Astrocyte (in vitro differentiated cells and primary cell): ENCODE measurements around the gene ITGA3. TPM values are rescaled to one million over a fixed set of nuclear protein-coding genes. Genes with fewer than 3 reads are reported as not detected.
A peak's percentile ranks its signal among the peaks of the same experiment; 100 is the strongest.

Source experiments
- DNase-seq: peaks from one replicate; pipeline ENCODE4 v3.0.0-alpha.2; 2010; ENCODE audit warnings: low read depth
- FAIRE-seq: peaks from 2 replicates; lab custom pipeline; 2011; peaks lifted over from hg19 to GRCh38; lab: Jason Lieb, UNC
- H2AFZ ChIP-seq: 2 replicates; pipeline ENCODE4 v1.6.0; 2012; ENCODE audit warnings: low read depth, low read length, inconsistent platforms
- H3K27ac ChIP-seq: 2 replicates; pipeline ENCODE4 v1.5.1; 2011; ENCODE audit warnings: low read depth, low read length, inconsistent platforms
- H3K27me3 ChIP-seq: 2 replicates; pipeline ENCODE4 v1.6.0; 2011; ENCODE audit warnings: low read length, inconsistent platforms; ENCODE audit not compliant: insufficient read depth
- H3K36me3 ChIP-seq: 2 replicates; pipeline ENCODE4 v1.5.1; 2011; ENCODE audit warnings: low read length, inconsistent platforms; ENCODE audit not compliant: insufficient read depth
- H3K4me1 ChIP-seq: 2 replicates; pipeline ENCODE4 v1.5.1; 2011; ENCODE audit warnings: low read length, inconsistent platforms; ENCODE audit not compliant: insufficient read depth
- H3K4me2 ChIP-seq: 2 replicates; pipeline ENCODE4 v1.6.0; 2012; ENCODE audit warnings: low read length, inconsistent platforms
- H3K4me3 ChIP-seq: 2 replicates; pipeline ENCODE4 v1.5.1; 2011; ENCODE audit warnings: low read depth, mild to moderate bottlenecking, low read length, inconsistent platforms; ENCODE audit not compliant: insufficient read depth
- H3K79me2 ChIP-seq: 2 replicates; pipeline ENCODE4 v1.6.0; 2012; ENCODE audit warnings: mild to moderate bottlenecking, low read length, inconsistent platforms; ENCODE audit not compliant: insufficient read depth
- H3K9ac ChIP-seq: 2 replicates; pipeline ENCODE4 v1.6.0; 2012; ENCODE audit warnings: mild to moderate bottlenecking, low read length, inconsistent platforms
- H3K9me3 ChIP-seq: 2 replicates; pipeline ENCODE4 v1.5.1; 2012; ENCODE audit warnings: low read depth, mild to moderate bottlenecking, low read length, inconsistent platforms; ENCODE audit not compliant: insufficient read depth
- H4K20me1 ChIP-seq: 2 replicates; pipeline ENCODE4 v1.6.0; 2012; ENCODE audit warnings: low read length, inconsistent platforms; ENCODE audit not compliant: insufficient read depth
- H3K27ac Mint-ChIP-seq: one replicate; pipeline ENCODE4 v1.8.0; 2021; ENCODE audit warnings: mild to moderate bottlenecking, mixed read lengths; ENCODE audit not compliant: unreplicated experiment
- H3K27me3 Mint-ChIP-seq: one replicate; pipeline ENCODE4 v1.8.0; 2021; ENCODE audit warnings: low read depth, mixed read lengths; ENCODE audit not compliant: unreplicated experiment
- H3K36me3 Mint-ChIP-seq: one replicate; pipeline ENCODE4 v1.8.0; 2021; ENCODE audit warnings: low read depth, mixed read lengths; ENCODE audit not compliant: unreplicated experiment
- H3K4me1 Mint-ChIP-seq: one replicate; pipeline ENCODE4 v1.8.0; 2021; ENCODE audit warnings: low read depth, mixed read lengths; ENCODE audit not compliant: unreplicated experiment
- H3K4me3 Mint-ChIP-seq: one replicate; pipeline ENCODE4 v1.8.0; 2021; ENCODE audit warnings: mild to moderate bottlenecking, moderate library complexity, mixed read lengths; ENCODE audit not compliant: unreplicated experiment
- H3K9me3 Mint-ChIP-seq: one replicate; pipeline ENCODE4 v1.8.0; 2021; ENCODE audit warnings: mild to moderate bottlenecking, mixed read lengths; ENCODE audit not compliant: unreplicated experiment
- EZH2 ChIP-seq: IDR thresholded peaks from 2 replicates; pipeline ENCODE4 v1.6.1; 2012; ENCODE audit warnings: mild to moderate bottlenecking, low read length, inconsistent platforms; ENCODE audit not compliant: insufficient read depth
- total RNA-seq: library from RNA; stranded (reverse); gene quantifications from 2 replicates; pipeline ENCODE4 v1.2.1, GENCODE V29; 2021
- TF ChIP-seq, protein P1 (sequence below): IDR thresholded peaks from 2 replicates; pipeline ENCODE4 v1.5.1; 2011; ENCODE audit warnings: low read depth, mild to moderate bottlenecking, inconsistent platforms, low read length, moderate library complexity; ENCODE audit not compliant: insufficient read depth

ITGA3 gene
- total RNA-seq, 1 donor from 2014 or later = 319 TPM

GRCh38 chr17:50130559-50131305 is 74.8 kb downstream of the ITGA3 start:
- H3K9me3 ChIP-seq = no peaks in the 10 kb centered on the region
- H3K9ac ChIP-seq = peak overlapping the region; percentile 6
- no peak for TF ChIP-seq EZH2
- TF ChIP-seq, protein P1, sequence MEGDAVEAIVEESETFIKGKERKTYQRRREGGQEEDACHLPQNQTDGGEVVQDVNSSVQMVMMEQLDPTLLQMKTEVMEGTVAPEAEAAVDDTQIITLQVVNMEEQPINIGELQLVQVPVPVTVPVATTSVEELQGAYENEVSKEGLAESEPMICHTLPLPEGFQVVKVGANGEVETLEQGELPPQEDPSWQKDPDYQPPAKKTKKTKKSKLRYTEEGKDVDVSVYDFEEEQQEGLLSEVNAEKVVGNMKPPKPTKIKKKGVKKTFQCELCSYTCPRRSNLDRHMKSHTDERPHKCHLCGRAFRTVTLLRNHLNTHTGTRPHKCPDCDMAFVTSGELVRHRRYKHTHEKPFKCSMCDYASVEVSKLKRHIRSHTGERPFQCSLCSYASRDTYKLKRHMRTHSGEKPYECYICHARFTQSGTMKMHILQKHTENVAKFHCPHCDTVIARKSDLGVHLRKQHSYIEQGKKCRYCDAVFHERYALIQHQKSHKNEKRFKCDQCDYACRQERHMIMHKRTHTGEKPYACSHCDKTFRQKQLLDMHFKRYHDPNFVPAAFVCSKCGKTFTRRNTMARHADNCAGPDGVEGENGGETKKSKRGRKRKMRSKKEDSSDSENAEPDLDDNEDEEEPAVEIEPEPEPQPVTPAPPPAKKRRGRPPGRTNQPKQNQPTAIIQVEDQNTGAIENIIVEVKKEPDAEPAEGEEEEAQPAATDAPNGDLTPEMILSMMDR = no peak
- H3K4me1 ChIP-seq = peaks cover 17% of the 10 kb centered on the region
- DNase-seq (no peak), FAIRE-seq (no peak)
- no peak overlapping the region for H2AFZ ChIP-seq
- no peak overlapping the region for H3K27ac ChIP-seq
- Mint-ChIP-seq H3K27ac (peak overlapping the region; percentile 62), H3K4me3 (peak overlapping the region; percentile 73), H3K36me3 (no peaks in the 10 kb centered on the region), H3K27me3 (no peaks in the 10 kb centered on the region), H3K4me1 (peaks cover 23% of the 10 kb centered on the region), H3K9me3 (no peaks in the 10 kb centered on the region)
- peak overlapping the region; percentile 95 for H3K4me2 ChIP-seq
- peaks cover 35% of the 10 kb centered on the region for H4K20me1 ChIP-seq
- H3K27me3 ChIP-seq = no peaks in the 10 kb centered on the region
- H3K79me2 ChIP-seq = peaks cover 5% of the 10 kb centered on the region
- peaks cover 2% of the 10 kb centered on the region for H3K36me3 ChIP-seq
- no peak overlapping the region for H3K4me3 ChIP-seq

GRCh38 chr17:50132104-50132794 is 76.3 kb downstream of the ITGA3 start:
- TF ChIP-seq EZH2 = no peak
- TF ChIP-seq, protein P1 = no peak
- Histone ChIP-seq H3K4me1 (peaks cover 17% of the 10 kb centered on the region), H3K36me3 (peaks cover 5% of the 10 kb centered on the region), H3K9me3 (no peaks in the 10 kb centered on the region), H3K27me3 (no peaks in the 10 kb centered on the region), H3K27ac (no peak overlapping the region), H3K4me3 (no peak overlapping the region), H3K9ac (no peak overlapping the region), H4K20me1 (peaks cover 49% of the 10 kb centered on the region), H3K79me2 (peaks cover 9% of the 10 kb centered on the region), H2AFZ (no peak overlapping the region), H3K4me2 (no peak overlapping the region)
- Mint-ChIP-seq H3K27me3 (no peaks in the 10 kb centered on the region), H3K4me3 (no peak overlapping the region), H3K36me3 (peaks cover 9% of the 10 kb centered on the region), H3K27ac (no peak overlapping the region), H3K4me1 (peaks cover 23% of the 10 kb centered on the region), H3K9me3 (no peaks in the 10 kb centered on the region)
- no peak for FAIRE-seq
- DNase-seq = no peak
